Dermis blood vessel endothelial cell (primary cell): ENCODE data around the gene ARSG. TPM values are rescaled to one million over a fixed set of nuclear protein-coding genes. Genes with fewer than 3 reads are reported as not detected.
A peak's percentile ranks its signal among the peaks of the same experiment; 100 is the strongest.

Experiments
- DNase-seq: peaks from one replicate; pipeline ENCODE4 v3.0.0; 2010
- total RNA-seq: library from RNA; depleted of rRNA; stranded (reverse); fragments of >200 nt; gene quantifications from 2 replicates; pipeline ENCODE4 v1.2.3, GENCODE V29; 2014

Gene ARSG
- total RNA-seq, 1 donor from 2014 or later, result 5.1 TPM

DNA sequence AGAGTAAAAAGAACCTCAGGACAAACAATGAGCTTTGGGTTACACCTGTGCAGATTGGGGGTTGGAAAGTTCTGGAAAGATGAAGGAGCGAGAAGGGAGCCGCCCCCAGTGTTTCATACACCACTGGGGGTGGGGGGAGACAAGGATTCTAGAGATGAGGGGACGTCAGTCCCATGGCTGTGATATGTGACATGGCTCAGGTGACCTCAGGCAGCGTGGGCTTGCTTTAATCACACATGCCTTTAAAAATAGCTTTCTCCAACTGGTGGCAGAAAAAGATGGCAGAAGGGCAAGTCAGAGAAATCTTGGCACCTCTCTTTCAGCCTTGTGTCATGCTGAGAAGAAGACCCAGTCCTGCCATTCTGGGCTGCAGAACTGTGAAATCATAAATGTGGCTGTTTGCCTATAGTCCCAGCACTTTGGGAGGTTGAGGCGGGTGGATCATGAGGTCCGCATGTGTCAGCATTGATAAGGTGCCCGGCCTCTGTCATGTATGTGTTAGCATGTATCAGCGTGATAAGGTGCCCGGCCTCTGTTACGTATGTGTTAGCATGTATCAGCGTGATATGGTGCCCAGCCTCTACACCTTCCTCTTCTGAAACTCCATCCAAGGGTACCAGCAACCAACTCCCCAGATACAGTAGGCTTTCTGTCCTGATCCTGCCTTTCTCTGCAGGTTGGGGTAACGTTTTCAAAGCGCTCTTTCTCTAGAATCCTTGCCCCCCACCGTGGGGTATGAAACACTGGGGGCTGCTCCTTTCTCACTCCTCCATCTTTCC lies 141.0 kb downstream of the ARSG start:
- DNase-seq, result no peak

DNA sequence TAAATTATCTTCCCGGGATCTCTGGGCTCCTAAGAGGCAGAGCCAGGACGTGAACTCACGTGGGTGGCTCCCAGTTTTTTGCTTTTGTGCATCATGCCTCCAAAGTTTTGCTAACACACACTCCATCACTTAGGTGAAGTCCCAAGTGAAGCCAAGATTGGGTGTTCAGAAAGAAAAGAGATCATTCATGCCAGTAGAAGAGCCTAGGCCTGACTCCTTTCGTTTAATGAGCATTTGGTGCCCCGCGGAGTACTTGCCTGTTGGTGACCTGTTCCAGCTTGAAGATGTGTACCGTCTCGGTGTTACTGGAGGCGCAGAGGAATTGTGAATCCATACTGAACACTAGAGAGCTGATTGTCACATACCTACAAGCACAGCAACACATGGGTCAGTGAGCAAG lies 141.9 kb downstream of the ARSG start:
- no peak for DNase-seq

DNA sequence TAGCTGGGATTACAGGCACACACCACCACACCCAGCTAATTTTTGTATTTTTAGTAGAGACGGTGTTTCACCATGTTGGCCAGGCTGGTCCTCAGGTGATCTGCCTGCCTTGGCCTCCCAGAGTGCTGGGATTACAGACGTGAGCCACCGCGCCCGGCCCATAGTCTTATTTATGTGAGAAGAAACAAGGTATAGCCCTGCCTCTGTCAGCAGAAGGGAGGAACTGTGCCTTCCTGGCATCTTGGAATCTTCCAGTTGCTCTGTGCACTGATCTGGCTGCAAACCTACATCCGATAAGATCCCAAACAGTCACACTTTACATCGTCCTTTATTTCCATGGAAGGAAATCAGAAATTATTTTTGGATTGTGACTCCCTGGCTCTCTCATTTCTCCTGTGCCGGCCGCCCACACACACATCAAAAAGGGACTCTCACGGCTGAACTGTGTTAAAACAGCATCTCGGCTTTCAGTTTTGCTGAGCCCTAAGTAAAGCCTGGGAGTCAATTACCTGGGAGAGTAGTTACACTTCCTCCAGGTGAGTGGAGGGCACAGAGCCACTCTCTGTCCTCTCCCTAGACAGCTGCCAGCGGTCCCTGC lies 142.7 kb downstream of the ARSG start:
- no peak for DNase-seq

DNA sequence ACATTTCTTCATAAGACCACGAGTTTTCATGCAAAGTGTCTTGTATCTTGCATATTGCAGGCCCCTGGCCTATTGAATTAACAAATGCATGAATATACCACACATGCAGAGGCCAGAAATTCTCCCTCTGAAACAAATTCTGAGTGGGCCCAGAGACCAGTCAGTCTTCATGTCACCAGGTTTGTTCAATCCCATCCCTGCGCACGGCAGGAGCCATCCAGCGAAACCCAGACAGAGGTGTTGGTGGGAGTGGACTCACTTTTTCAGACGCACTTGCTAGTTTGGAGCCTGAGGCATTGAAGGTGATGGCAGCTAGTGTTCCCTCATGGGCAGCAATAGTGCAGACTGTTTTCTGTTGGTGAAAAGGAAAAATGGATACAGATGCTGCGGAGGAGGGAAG lies 144.1 kb downstream of the ARSG start:
- no peak for DNase-seq

DNA sequence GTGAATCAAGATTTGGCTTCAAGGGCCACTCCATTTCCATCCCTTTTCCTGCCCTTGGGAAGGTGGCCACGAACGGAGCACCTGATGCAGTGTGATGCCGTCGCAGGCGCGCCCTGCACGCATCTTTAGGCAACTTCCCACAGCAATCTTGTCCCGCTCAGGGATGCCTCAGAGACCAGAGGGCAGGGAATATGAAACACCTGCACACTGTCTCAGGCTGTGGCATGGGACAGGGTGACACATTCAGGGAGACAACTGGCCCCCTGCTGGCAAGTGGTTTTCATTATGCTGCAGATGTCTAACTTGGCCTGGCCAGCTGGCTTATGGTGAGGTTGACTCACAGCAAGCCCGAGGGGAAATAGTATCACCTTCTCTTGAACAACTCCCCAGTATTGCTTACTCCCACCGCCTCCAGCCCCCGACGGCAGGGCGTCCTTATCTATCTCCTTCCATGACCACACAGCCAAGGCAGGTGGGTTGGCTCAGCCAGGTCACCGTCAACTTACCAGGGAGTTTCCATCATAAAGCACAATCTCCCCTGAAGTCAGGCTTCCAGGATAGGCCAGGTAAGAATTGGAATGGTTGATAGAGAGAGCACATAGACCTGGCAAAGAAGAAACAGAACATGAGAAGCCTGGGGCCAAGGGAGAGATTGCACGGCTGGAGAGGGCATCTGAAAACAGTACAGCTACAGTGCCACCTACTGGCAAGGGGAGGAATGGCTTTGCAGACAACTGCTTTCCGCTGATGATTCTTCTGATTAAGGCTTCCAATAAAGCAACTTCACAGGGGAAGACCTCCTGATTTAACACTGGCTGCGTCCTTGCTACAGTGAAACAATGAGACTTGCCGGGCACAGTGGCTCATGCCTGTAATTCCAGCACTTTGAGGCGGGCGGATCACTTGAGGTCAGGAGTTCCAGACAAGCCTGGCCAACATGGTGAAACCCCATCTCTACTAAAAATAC lies 144.9 kb downstream of the ARSG start:
- peak; percentile 90 for DNase-seq

DNA sequence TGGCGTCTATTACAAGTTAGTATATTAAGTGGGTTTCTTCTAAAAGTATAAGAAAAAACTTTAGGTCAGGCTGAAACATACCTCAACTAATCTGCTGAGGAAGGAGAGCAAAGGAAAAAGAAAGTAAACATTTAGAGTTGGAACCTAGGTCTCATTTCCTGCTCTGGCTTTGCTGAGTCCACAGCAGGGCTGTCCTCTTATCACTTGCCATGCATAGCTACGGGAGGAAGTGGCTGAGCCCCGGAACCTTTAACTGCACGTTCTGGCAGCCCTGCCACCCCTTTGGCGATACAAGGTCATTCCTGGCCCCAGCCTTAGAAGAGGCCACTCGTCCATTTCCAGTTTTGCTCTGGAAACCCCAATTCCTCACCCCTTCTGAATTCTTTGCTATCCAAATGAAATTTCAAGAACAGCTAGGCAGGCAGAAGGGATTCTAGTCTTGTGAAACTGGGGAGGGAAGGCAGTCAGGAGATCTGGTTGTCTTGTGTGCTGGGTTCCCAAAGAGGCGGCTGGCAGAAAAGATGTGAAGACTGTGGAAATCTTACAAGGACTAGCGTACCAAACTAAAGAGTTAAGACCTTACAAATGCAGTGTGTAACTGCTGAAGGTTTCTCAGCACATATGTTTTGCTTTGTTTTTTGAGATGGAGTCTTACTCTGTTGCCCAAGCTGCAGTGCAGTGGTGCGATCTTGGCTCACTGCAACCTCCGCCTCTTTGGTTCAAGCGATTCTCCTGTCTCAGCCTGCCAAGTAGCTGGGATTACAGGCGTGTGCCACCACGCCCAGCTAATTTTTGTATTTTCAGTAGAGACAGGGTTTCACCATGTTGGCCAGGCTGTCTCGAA lies 146.9 kb downstream of the ARSG start:
- DNase-seq, result peak; percentile 53

DNA sequence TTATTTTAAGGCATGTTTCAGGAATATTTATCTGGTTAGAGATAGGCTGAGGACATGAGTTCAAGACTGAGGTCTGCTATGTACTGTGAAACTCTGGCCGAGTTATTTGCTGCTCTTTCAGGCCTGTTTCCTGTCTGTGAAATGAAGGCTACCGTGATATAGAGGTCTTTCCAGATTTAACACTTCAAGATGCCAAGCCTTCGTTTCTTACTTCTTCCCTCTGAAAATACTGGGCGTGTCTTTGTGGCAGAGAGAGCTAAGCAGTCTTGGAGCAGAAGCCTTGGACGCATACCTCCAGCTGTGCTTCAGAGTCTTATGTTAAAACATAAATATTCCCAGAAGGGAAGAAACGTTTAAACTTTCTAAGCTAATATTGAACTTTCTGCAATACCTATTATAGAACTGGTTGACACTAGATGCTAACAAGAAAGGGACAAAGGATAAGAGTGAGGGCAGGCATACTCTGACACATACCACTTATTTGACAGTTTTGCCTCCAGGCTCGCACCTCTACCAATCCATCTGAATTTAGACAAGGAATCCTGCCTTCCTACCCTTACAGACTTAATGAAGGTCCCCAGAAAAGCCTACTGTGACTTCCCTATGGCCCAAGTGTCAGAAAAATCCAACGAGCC lies 148.5 kb downstream of the ARSG start:
- DNase-seq, result no peak

DNA sequence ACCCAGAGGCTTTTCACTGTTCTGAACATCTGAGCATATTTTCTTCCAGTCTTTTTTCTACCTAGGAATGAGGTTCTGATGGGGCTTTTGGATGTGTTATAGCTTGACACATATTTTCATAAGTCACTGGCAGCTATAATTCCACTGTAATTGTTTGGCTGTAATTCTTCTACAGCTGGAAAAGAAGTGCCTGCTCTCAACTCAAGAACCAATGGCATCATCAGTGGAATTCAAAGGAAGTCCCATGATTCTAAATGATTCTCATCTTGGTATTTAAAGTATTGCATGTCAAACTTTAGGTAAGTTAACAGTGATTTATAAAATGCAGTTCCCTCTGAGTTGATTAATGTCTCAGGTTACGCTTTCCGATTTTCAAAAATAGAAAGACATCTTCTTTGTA lies 149.2 kb downstream of the ARSG start:
- DNase-seq, result peak; percentile 27

DNA sequence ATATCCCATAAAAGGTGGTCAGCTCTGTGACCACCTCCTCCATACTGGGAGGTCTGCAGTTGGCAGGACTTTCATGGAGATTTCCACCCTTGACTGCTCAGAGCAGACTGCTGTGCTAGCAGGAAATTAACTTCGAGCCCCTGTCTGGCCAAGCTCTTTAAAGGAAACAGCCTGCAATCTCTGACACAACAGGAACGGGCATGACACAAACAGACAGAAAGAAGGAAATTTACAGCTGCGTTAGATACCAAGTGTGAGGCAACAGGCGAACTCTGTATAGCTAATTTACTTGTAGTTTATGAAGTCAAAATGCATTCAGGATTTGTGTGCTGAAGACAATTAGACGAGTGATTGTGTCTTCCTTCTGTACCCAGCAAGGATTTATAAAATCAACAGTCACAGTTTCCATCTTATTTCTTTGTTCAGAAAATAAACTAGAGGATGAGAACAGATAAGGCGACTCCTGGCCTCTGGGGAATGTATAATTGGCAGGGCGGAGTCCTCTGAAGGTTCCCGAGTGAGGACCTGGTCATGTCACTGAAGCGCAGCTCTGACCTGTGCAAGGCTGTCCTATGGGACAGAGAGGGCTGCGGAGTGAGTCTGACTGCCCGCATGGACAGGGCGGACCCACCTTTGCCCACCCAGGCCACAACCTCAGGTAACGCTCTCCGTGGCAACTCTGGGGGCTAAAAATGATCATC lies 149.9 kb downstream of the ARSG start:
- peak; percentile 83 for DNase-seq

DNA sequence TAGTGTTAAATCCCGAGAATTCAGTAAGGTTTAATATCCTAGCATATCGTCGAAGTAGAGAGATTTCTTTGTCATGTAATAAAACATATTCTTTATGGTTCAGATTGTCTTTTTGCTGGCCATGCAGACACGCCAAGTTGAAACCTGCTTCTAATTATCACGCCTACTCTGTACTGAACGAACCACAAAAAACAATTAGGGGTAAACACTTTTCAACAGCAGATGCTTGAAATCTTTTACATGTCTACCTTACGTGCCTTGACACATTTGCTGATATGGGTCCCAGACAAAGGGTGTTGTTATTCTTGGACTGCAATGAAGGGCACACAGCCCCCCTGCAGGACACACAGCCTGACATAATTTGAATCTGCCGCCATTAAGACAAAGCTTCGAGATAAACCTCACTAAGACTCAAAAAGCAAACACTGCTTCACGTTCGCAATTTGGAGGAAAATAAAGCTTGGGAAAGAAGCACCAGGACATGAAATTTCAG lies 152.7 kb downstream of the ARSG start:
- DNase-seq, result no peak

DNA sequence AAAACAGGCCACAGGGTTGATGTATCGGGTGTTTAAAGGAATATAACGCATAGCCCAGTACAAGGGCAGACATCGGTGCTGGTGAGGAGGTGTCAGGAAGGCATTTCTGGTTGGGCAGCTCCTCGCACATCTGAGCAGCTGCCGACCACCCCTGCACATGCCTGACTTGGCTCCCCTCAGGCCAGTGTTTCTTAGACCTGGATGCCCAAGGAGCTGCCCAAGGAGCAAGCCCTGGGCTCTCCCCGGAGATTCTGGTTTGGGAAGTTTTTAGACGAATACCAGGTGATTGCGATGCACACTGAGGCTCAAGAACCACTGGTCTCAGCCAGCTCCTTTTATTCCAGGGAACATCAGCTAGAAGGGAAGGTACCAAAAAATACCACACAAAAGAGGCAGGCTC lies 154.4 kb downstream of the ARSG start:
- DNase-seq, result no peak

DNA sequence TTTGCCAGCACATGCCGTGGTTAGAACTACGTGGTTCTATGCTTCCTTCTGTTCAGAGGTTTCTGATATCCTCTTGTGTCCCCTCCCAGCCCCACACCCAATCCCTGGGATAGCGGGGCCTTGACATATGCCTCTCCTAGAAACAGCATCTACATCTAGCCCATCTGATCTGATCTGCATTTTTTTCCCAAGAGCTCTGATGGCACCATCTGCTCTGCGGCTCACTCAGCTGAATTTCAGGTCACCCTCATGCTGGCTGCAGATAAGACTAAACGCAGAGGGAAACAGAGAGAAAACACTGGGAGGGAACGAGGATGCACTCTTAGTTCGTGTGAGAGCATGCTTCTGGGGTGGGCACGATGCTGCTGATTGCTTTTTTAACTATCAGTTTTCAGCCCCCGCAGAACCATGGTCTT lies 155.3 kb downstream of the ARSG start:
- no peak for DNase-seq

DNA sequence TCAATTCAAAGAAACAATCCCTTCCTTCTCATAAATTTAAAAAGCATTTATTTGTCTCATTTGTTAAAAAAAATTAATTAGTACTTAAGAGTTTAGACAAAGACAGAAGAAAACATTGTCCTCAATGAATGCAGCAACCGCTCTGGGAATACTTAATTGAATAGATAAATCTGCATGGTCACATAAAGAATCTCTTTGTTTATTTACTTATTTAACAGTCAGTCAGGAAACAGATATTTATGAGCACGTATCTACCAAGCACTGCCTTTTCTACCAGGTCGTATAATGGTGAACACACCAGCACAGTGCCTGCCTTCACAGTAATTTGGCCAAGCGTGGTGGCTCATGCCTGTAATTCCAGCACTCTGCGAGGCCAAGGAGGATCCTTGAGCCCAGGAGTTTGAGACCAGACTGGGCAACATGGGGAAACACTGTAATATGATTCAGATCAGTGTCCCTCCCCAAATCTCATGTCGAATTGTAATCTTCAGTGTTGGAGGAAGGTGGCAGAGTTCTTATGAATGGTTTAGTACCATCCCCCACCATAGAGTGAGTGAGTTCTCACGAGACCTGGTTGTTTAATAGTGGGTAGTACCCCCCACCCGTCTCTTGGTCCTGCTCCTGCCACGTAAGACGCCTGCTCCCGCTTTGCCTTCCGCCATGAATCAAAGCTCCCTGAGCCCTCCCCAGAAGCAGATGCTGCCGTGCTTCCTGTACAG lies 157.9 kb downstream of the ARSG start:
- DNase-seq, result no peak

DNA sequence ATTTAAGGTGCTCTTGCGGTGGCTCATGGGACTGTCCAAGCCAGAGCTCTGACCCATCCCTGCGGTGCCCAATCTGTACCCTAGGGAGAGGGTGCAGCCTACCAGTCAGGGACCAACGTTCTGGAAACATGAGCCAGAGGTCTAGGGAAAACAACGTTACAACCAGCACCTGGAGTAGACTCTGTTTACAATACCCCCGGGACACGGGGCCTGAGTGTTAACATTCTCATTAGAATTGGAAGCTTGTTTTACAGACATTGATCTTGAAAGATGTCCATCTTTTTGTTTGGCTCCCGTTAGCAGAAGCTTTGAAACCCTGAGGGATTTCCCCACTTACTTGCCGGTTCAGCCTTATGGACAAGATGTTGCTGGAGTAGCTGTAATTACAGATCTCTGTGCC lies 159.1 kb downstream of the ARSG start:
- no peak for DNase-seq

DNA sequence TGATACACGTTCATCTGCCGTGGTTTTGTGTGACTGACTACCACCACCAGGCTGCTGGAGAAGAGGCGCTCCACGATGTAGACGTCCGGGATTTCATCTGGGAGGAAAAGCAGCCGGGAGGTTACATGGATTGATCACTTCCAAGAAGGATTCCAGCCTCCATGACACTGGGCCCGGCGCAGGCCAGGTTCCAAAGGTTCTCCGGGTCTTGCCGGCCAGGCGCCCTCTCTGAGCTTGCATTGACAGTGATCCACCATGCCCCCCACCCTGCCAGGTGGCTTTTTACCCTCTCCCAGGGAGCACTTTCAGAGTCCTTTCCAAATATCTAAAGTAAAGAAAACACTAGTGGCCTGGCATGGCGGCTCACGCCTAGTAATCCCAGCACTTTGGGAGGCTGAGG lies 159.5 kb downstream of the ARSG start:
- no peak for DNase-seq

DNA sequence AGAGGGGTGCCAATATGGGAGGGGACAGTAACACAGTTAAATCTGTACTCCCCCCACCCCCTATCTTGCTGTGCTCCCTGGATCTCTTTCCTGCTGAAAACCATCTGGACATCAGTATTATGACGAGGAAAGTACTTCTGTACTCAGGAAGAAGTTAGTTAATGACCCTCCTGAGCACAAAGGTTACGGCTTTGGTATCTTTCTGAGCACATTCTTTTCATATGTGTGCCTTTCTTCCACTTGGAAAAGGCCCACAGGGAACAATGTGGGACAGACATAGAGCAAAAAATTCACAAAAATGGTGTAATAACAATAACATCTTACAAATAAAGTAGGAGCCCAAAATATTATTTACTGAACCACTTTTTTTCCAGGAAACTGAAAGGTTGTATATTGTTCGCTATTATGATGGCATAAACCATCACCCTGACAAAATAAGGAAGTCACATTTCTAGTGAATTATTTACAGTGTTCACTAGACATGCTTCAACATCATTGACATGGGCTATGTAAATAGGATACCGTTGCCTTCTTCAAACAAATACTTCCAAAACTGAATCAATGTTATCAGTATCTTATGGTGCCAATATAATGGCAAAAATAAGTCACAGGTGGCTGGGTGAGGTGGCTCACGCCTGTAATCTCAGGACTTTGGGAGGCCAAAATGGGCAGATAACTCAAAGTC lies 160.5 kb downstream of the ARSG start:
- DNase-seq, result no peak

DNA sequence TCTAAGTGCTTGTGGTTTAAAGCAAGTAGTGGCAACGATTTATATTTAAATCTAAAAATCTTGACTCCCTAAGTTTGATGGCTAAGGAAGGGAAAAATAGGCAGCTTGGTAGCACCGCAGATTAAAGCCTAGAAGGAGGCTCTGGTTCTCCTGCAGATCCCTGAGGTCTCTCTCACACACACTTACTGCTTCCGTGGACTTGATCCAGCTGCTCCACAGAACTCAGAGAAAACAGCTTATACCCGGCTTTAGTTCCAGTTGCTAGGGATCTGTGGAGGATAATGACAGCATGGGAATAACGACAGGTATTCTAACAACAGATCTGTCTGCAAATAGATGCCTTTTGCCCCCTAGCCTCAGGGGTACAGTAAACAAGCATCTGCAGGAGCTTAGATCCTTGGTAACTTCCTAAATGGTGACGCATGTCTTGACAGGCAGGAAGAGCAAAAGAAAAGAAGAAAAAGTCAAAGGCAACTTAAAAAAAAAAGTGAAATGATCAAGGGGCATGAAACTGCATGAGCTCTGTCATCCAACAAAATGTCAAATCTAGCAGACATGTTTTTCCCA lies 161.5 kb downstream of the ARSG start:
- no peak for DNase-seq

DNA sequence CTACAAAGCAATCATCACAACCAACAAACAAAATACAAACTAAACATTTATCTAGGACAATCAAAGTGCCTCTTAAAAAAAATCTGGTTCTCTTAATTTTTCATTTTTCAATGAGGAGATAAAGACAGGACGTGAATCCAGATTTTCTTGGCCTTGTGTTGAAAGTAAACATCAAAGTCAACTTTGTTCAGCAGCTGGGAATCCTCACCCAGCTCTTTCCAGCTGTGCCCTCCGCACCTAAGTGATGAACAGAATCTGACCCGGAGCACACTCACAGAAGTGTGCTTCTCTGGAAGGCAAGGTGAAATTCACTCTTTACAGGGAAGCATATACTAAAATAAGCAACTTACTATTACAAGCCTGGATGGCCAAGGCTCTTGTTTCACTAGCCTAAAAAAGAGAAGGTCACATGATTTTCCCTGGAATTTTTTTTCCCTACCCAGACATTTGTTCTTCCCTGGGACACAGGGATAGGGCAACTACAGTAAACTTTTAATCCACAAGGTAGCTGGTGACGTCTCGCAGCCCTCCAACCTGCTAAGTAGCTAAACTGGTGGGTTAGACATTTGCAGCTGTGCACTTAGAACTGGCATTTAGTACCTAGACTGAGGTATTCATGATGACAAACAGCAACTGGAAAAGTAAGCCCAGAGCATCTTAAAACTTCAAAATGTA lies 162.8 kb downstream of the ARSG start:
- no peak for DNase-seq

DNA sequence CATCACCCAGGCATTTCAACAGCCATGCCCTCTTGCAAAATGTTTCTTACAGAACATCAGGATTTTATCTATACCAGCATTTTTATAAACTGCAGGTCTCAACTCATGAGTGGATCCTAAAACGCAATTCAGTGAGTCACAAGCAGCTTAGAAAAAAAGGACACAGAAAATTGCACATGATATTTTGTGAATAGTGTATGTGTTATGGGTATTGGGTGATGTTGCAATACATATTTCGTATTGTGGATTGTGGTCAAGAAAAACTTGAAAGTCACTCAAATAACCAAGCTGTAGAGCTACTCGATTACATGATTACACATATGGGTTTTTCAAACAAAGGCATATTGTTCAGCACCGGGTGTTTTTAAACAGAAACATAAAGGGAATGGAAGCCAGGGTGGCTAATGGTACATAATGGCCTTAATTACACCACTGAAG lies 164.6 kb downstream of the ARSG start:
- DNase-seq, result no peak
